Coronary artery (tissue), 2 donors: ENCODE measurements around the gene CKAP4.

ENCODE experiments used
- DNase-seq: peaks from one replicate; pipeline ENCODE4 v3.0.0-alpha.2; 2017; ENCODE audit warnings: low spot score
- H3K27ac ChIP-seq, 2 donors: fragments of 200-600 bp; sonication (generic); one replicate each; pipeline ENCODE4 v1.5.1; 2016 to 2019
- H3K4me3 ChIP-seq: fragments of 200-600 bp; sonication (generic); 2 replicates; pipeline ENCODE4 v1.5.1; 2016; ENCODE audit warnings: mild to moderate bottlenecking, moderate library complexity
- CTCF ChIP-seq: fragments of 200-600 bp; sonication (generic); IDR thresholded peaks from one replicate; pipeline ENCODE4 v1.5.1; 2019; ENCODE audit warnings: antibody characterized with exemption

CKAP4 gene

GRCh38 chr12:106249411-106250135 is 1.8 kb upstream of the CKAP4 start:
- no peak for TF ChIP-seq CTCF
- peak overlapping the region; percentile 99 for H3K4me3 ChIP-seq

DNA sequence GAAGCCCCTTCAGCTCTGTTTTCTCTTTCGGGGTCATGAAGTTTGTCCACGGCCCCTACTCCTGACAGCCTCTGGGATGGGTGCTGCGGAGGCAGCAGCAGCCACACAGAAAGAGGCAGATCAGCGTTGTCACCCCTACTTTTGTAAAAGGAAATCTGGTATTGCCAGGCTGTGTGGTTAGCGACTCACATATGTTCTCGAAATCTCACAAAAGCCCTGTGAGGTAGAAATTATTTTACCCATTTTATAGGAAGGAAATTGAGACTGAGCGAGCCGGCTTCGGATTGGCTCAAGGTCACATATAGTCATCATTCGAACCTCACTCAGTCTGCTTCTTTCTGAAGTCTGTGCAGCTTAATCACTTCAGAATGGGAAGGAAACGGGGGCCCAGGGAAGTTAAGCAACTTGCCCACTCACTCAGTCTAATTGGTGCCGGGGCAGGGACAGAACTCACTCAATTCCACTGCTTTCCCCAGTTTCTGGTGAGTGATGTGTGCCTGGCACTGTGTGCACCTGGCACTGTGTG is 1.1 kb upstream of the CKAP4 start:
- Histone ChIP-seq H3K4me3 (peak overlapping the region; percentile 99), H3K27ac (peak overlapping the region; percentile 99 to 100)
- DNase-seq = no peak
- no peak for TF ChIP-seq CTCF

More at GRCh38 chr12:106249411-106250135, 1.8 kb upstream of the CKAP4 start:
- no peak for DNase-seq
- H3K27ac ChIP-seq = peak overlapping the region; percentile 99 to 100

DNA sequence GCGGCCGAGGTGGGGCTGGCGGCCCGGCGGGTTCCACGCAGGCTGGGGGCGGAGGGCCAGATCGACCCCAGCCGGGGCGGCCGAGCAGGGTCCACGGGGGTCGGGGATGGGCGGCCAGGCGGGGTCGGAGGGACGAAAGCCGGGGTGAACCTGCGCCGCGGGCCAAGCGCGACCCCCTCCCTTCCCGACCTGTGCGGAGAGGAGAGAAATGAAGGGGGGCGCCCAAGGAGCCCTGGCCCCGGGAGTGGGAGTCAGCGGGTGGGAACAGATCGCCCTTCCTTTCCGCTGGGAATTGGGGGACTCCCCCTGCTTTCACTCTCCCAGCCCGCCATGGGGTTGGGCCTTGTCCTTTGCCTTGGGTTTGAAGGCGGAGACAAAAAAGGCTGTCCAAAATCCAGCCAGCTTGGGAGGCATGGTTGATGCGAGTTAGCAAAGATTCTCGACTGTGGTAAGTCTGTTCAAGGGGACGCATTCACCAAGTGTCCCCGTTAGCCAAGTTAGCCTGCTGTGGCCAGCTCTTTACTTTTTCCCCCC is 559 bp upstream of the CKAP4 start:
- peak; percentile 83 for DNase-seq
- peak overlapping the region; percentile 99 for H3K4me3 ChIP-seq

DNA sequence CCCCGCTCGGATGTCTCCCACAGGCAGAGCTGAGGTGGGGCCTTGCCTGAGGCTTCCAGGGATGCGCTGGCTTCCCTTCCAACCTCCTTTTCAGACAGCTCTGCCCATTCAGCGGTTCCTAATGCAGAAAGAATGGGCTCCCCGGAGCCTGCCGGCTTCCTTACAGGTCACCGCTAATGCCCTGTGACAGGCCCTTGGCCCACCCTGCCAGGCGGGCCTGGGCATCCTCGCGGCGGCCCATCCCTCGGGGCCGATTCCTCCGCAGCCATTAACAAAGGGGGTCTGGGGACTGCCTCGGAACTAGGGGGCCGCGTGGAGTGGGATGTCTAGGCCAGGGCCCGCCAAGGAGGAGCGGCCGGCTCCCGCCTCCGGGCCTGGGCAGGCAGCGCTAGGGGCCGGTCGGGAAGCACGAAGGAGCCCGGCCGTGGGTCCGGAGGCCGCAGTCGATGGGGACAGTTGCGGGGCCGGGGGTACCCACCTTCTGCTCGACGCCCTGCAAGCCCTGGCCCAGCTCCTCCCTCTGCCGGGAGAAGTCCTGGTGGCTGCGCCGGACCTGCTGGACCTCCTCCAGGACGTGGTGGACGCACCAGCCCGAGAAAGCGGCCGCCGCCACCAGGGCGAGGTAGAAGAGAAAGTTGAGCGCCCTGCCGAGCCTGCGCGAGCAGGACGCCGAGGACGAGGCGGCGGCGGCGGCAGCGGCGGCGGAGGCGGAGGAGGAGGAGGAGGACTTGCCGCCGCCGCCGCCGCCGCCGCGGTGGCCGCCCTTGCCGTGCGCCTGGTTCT is 738 bp downstream of the CKAP4 start:
- H3K27ac ChIP-seq = peak overlapping the region; percentile 99 to 100
- no peak for TF ChIP-seq CTCF
- DNase-seq = peak; percentile 84

More for the DNA sequence above, 559 bp upstream of the CKAP4 start:
- peak overlapping the region; percentile 99 to 100 for H3K27ac ChIP-seq
- no peak for TF ChIP-seq CTCF

DNA sequence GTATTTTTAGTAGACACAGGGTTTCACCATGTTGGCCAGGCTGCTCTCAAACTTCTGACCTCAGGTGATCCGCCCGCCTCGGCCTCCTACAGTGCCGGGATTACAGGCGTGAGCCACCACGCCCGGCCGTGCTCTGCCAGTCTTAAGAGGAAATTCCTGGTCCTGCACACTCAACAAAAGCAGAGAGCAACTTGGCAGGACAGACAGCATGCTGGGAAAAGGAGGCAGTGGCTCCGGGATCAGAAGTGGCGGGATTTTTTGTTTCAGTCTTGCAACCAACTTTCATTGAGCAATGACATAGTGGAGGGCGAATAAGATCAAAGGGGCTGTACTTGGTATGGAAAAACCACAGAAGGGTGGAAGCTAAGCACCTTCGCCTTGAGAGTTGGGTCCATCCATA is 2.1 kb downstream of the CKAP4 start:
- peak overlapping the region; percentile 99 for H3K4me3 ChIP-seq
- H3K27ac ChIP-seq = peak overlapping the region; percentile 99 to 100
- DNase-seq = peak; percentile 81
- no peak for TF ChIP-seq CTCF

More for the DNA sequence above, 738 bp downstream of the CKAP4 start:
- peak overlapping the region; percentile 99 for H3K4me3 ChIP-seq

DNA sequence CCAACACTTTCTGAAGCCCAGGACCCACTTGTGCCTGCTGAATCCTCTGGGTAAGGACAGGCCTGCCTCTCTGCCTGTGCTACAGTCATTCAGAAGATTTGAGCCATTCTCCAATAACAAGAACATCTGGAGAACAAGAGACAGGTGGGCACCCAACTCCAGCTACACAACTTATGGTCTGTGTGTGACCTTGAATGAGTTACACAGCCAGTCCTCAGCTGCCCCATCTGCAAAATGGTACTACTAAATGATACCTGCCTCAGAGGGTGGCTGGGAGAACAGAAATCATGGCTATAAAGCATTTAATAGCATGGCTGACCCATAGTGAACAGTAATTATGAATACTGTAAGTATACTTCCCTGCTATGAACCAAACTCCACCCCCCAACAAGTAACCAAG is 4.2 kb downstream of the CKAP4 start:
- Histone ChIP-seq H3K4me3 (no peak overlapping the region), H3K27ac (no peak overlapping the region)
- DNase-seq = no peak
- no peak for TF ChIP-seq CTCF
